K562 (cell line): ENCODE measurements around the gene EFEMP2. TPM values are rescaled to one million over a fixed set of nuclear protein-coding genes. Genes with fewer than 3 reads are reported as not detected.

Experiments
- BCOR ChIP-seq: fragments of 450-650 bp; IDR thresholded peaks from 2 replicates; pipeline ENCODE4 v1.6.1; 2016
- BRD9 ChIP-seq: fragments of 450-650 bp; IDR thresholded peaks from 2 replicates; pipeline ENCODE4 v1.6.1; 2018; ENCODE audit warnings: low read depth; ENCODE audit not compliant: partially characterized antibody
- CEBPZ ChIP-seq: fragments of 150-350 bp; IDR thresholded peaks from 2 replicates; pipeline ENCODE4 v1.6.1; 2014; ENCODE audit warnings: low read depth, mild to moderate bottlenecking, low read length, borderline replicate concordance
- CXXC5 ChIP-seq: fragments of 250-450 bp; sonication (Bioruptor Pico); IDR thresholded peaks from 2 replicates; pipeline ENCODE4 v1.8.0; 2022; ENCODE audit warnings: inconsistent platforms, mild to moderate bottlenecking, moderate library complexity
- DLX4 ChIP-seq: fragments of 250-450 bp; sonication (Bioruptor Pico); IDR thresholded peaks from 2 replicates; pipeline ENCODE4 v1.6.1; 2021; ENCODE audit warnings: mild to moderate bottlenecking
- ESRRA ChIP-seq: fragments of 450-650 bp; IDR thresholded peaks from 2 replicates; pipeline ENCODE4 v1.6.1; 2014; ENCODE audit warnings: low read depth, mild to moderate bottlenecking, moderate library complexity, borderline replicate concordance
- ETS1 ChIP-seq: conservative IDR thresholded peaks from 2 replicates; pipeline ENCODE4 v1.6.1; 2011; ENCODE audit warnings: low read depth, mild to moderate bottlenecking, low read length; ENCODE audit not compliant: control insufficient read depth
- ETV1 ChIP-seq: fragments of 450-650 bp; conservative IDR thresholded peaks from 2 replicates; pipeline ENCODE4 v1.6.1; 2016; ENCODE audit warnings: missing genetic modification characterization, control low read depth, low read depth, missing compliant biosample characterization
- L3MBTL2 ChIP-seq: fragments of 450-650 bp; IDR thresholded peaks from 2 replicates; pipeline ENCODE4 v1.6.1; 2016; ENCODE audit warnings: mild to moderate bottlenecking, moderate library complexity
- MCM3 ChIP-seq: fragments of 450-650 bp; IDR thresholded peaks from 2 replicates; pipeline ENCODE4 v1.6.1; 2016
- NCOR1 ChIP-seq: fragments of 450-650 bp; IDR thresholded peaks from 2 replicates; pipeline ENCODE4 v1.6.1; 2016; ENCODE audit warnings: mild to moderate bottlenecking, moderate library complexity
- RBM22 ChIP-seq: fragments of 200-400 bp; formaldehyde crosslinking; IDR thresholded peaks from 2 replicates; pipeline ENCODE4 v1.6.1; 2018; ENCODE audit warnings: low read length, low read depth; ENCODE audit not compliant: poor library complexity, severe bottlenecking
- THAP7 ChIP-seq: fragments of 250-450 bp; sonication (Bioruptor Pico); IDR thresholded peaks from 2 replicates; pipeline ENCODE4 v1.5.0; 2021
- ZC3H4 ChIP-seq: sonication (generic); formaldehyde crosslinking; IDR thresholded peaks from 2 replicates; pipeline ENCODE4 v1.9.0; 2021; ENCODE audit warnings: missing genetic modification reagents, borderline replicate concordance
- ZNF217 ChIP-seq: sonication (generic); formaldehyde crosslinking; IDR thresholded peaks from 2 replicates; pipeline ENCODE4 v1.8.0; 2022; ENCODE audit warnings: mild to moderate bottlenecking, missing genetic modification reagents
- ZNF280A ChIP-seq: fragments of 450-650 bp; IDR thresholded peaks from 2 replicates; pipeline ENCODE4 v1.6.1; 2018; ENCODE audit warnings: mild to moderate bottlenecking, low read depth; ENCODE audit not compliant: partially characterized antibody
- ZNF511 ChIP-seq: sonication (generic); formaldehyde crosslinking; IDR thresholded peaks from 2 replicates; pipeline ENCODE4 v1.8.0; 2022; ENCODE audit warnings: mild to moderate bottlenecking, missing genetic modification reagents
- ZNF695 ChIP-seq: fragments of 450-650 bp; formaldehyde crosslinking; IDR thresholded peaks from 2 replicates; pipeline ENCODE4 v1.4.0; 2020; ENCODE audit warnings: mild to moderate bottlenecking, moderate library complexity
- polyA plus RNA-seq, 8 experiments: library from polyadenylated mRNA; depleted of rRNA in 4 of 8; stranded (reverse) in 5 of 8; unstranded in 3 of 8; fragments of >200 nt; fragmentation: Nextera tagmentation in 2 of 8; fragmentation: Illumina TruSeq in 1 of 8; extraction: Ambion mirVana in 2 of 8; extraction: Trizol in 1 of 8; gene quantifications; 2 replicates each; pipeline versions ENCODE4 v1.2.1 to v1.2.3, GENCODE V29; 2011 to 2014; ENCODE audit warnings: inconsistent platforms in 1 of 8, missing spikeins in 1 of 8
- total RNA-seq, 7 experiments: library from RNA; depleted of rRNA in 6 of 7; stranded (reverse); fragments of >200 nt in 6 of 7; fragmentation: Illumina TruSeq in 2 of 7; extraction: Trizol in 2 of 7; gene quantifications; 2 replicates each; pipeline versions ENCODE4 v1.2.1 to v1.2.3, GENCODE V29; 2011 to 2021; ENCODE audit warnings: low replicate concordance in 1 of 7

The EFEMP2 gene
- total and polyA plus RNA-seq, 9 of the 15 experiments (the other 6 are each of a cell fraction or from before 2014, with no cell fraction given): 0.07 to 2.9 (median 0.69) TPM; not detected in 1

GRCh38 chr11:65899356-65900124 lies 26.9 kb upstream of the EFEMP2 start (continued):
- TF ChIP-seq ZC3H4 (peak; percentile 99), BCOR (peak; percentile 57; the same call in 1 of the 2 replicates), CEBPZ (no peak), ZNF217 (CRISPR knock-in tag) (no peak), CXXC5 (CRISPR knock-in tag) (peak; percentile 91), L3MBTL2 (peak; percentile 99), ETV1 (peak; percentile 71; the same call in 1 of the 2 replicates), NCOR1 (peak; percentile 52), THAP7 (no peak), DLX4 (CRISPR knock-in tag) (no peak), RBM22 (peak; percentile 100), ZNF280A (no peak), MCM3 (no peak), ZNF511 (CRISPR knock-in tag) (no peak; the same call in 1 of the 2 replicates), BRD9 (peak; percentile 34), ESRRA (peak; percentile 65), ETS1 (peak; percentile 79), ZNF695 (CRISPR knock-in tag) (no peak)
